Adrenal gland (tissue), 5 donors: ENCODE data around the gene TCF15.

Experiments used
- CTCF ChIP-seq, 6 experiments: fragments of 450-650 bp in 4 of 6; fragments of 200-600 bp in 2 of 6; sonication (generic) in 1 of 6; IDR thresholded peaks; 1 replicate in 5 of 6; 2 replicates in 1 of 6; pipeline versions ENCODE4 v1.5.1 to v1.8.0; 2016 to 2021; ENCODE audit warnings: antibody characterized with exemption in 6 of 6, mild to moderate bottlenecking in 2 of 6, moderate library complexity in 1 of 6
- POLR2A ChIP-seq, 2 donors: fragments of 450-650 bp; IDR thresholded peaks; one replicate each; pipeline ENCODE4 v1.6.1; 2017; ENCODE audit warnings: antibody characterized with exemption in 2 of 2, mild to moderate bottlenecking in 2 of 2, moderate library complexity in 1 of 2
- donor health status: DM: no; HTN: no; CAD: no.

- TF ChIP-seq CTCF (IDR thresholded peaks at IDR 0.05) (no peak), POLR2A (IDR thresholded peaks at IDR 0.05) (no peak)
Measured at GRCh38 chr20:588932-589672, 21.0 kb downstream of the TCF15 start.
